Esophagus squamous epithelium (tissue), 5 donors: ENCODE results near the gene RCAN3. TPM values are rescaled to one million over a fixed set of nuclear protein-coding genes. Genes with fewer than 3 reads are reported as not detected.

Experiments used
- DNase-seq: peaks from one replicate; lab custom pipeline; 2025; lab: John Stamatoyannopoulos, UW
- H3K27ac ChIP-seq, 4 donors: fragments of 200-600 bp; sonication (generic); one replicate each; pipeline ENCODE4 v1.5.1; 2016 to 2019; ENCODE audit warnings: mild to moderate bottlenecking in 1 of 4
- H3K27me3 ChIP-seq, 4 donors: fragments of 200-600 bp; sonication (generic); 1 replicate in 3 of 4; 2 replicates in 1 of 4; pipeline versions ENCODE4 v1.5.1 to v1.6.0; 2017 to 2021; ENCODE audit warnings: antibody characterized with exemption in 1 of 4
- H3K36me3 ChIP-seq, 3 donors: fragments of 200-600 bp; sonication (generic); one replicate each; pipeline ENCODE4 v1.5.1; 2016 to 2019
- H3K4me1 ChIP-seq, 3 donors: fragments of 200-600 bp; sonication (generic); one replicate each; pipeline ENCODE4 v1.5.1; 2017 to 2019
- H3K4me3 ChIP-seq, 4 donors: fragments of 200-600 bp; sonication (generic); 1 replicate in 3 of 4; 2 replicates in 1 of 4; pipeline ENCODE4 v1.5.1; 2016 to 2019; ENCODE audit warnings: mild to moderate bottlenecking in 2 of 4, moderate library complexity in 1 of 4
- H3K9me3 ChIP-seq, 3 donors: fragments of 200-600 bp; sonication (generic); one replicate each; pipeline ENCODE4 v1.5.1; 2016 to 2019
- CTCF ChIP-seq, 6 experiments: fragments of 450-650 bp in 4 of 6; fragments of 200-600 bp in 2 of 6; sonication (generic) in 2 of 6; IDR thresholded peaks; one replicate each; pipeline ENCODE4 v1.5.1; 2016 to 2019; ENCODE audit warnings: antibody characterized with exemption in 6 of 6, mild to moderate bottlenecking in 4 of 6, moderate library complexity in 4 of 6
- POLR2A ChIP-seq, 4 donors: fragments of 450-650 bp; IDR thresholded peaks; one replicate each; pipeline ENCODE4 v1.6.1; 2017; ENCODE audit warnings: antibody characterized with exemption in 4 of 4, mild to moderate bottlenecking in 4 of 4, moderate library complexity in 3 of 4
- WGBS, 2 donors: methylation state at CpG; one replicate each; pipeline ENCODE4 v1.1.5; 2018; 5-methylcytosine and 5-hydroxymethylcytosine counted together
- intact Hi-C: fragments of 100-400 bp; cut with DNase I; formaldehyde crosslinking; loops from one replicate; pipeline ENCODE4 v1.15.0; 2022
- total RNA-seq, 4 donors: library from RNA; depleted of rRNA; stranded (reverse); fragments of >200 nt; gene quantifications; one replicate each; pipeline ENCODE4 v1.1.0, GENCODE V29; 2016
- donor health status: DM: yes; HTN: yes; CAD: no.

RCAN3 gene
- total RNA-seq, 4 donors from 2014 or later = 14.4 to 24.1 (median 18.6) TPM

GRCh38 chr1:24558455-24558854 is 55.8 kb downstream of the RCAN3 start:
- WGBS, 2 donors = 91% methylated on average over 4 to 6 of the region's 7 CpGs
- peaks cover 7 to 28% (median 8%) of the 10 kb centered on the region in 3 donors for H3K4me1 ChIP-seq
- DNase-seq = no peak

GRCh38 chr1:24558902-24559791 is 56.5 kb downstream of the RCAN3 start:
- no peak overlapping the region for H3K4me3 ChIP-seq
- TF ChIP-seq CTCF (IDR thresholded peaks at IDR 0.05) (no peak), POLR2A (IDR thresholded peaks at IDR 0.05) (no peak)
- DNase-seq = no peak
- no peaks in the 10 kb centered on the region for H3K9me3 ChIP-seq
- H3K27ac ChIP-seq = no peak overlapping the region
- H3K27me3 ChIP-seq = peaks cover 0 to 73% (median 0%) of the 10 kb centered on the region in 4 donors
- H3K36me3 ChIP-seq = no peaks in the 10 kb centered on the region
- peaks cover 7 to 28% (median 8%) of the 10 kb centered on the region in 3 donors for H3K4me1 ChIP-seq
- 51 to 56% methylated on average over 8 to 9 of the region's 12 CpGs for WGBS, 2 donors
- intact Hi-C loops = no loop called here

More at GRCh38 chr1:24558455-24558854, 55.8 kb downstream of the RCAN3 start:
- H3K27me3 ChIP-seq = peaks cover 0 to 73% (median 0%) of the 10 kb centered on the region in 4 donors
- no peaks in the 10 kb centered on the region for H3K36me3 ChIP-seq
- H3K27ac ChIP-seq = no peak overlapping the region
- intact Hi-C loops = no loop called here
- TF ChIP-seq CTCF (IDR thresholded peaks at IDR 0.05) (no peak), POLR2A (IDR thresholded peaks at IDR 0.05) (no peak)
- H3K9me3 ChIP-seq = no peaks in the 10 kb centered on the region
- H3K4me3 ChIP-seq = no peak overlapping the region

GRCh38 chr1:24560361-24560760 is 57.7 kb downstream of the RCAN3 start:
- no peak for DNase-seq
- WGBS, 2 donors = 65 to 75% methylated on average over 5 to 6 of the region's 6 CpGs
- Histone ChIP-seq H3K36me3 (no peaks in the 10 kb centered on the region), H3K4me1 (peaks cover 7 to 27% (median 8%) of the 10 kb centered on the region in 3 donors), H3K27me3 (peaks cover 0 to 61% (median 0%) of the 10 kb centered on the region in 4 donors), H3K9me3 (no peaks in the 10 kb centered on the region), H3K4me3 (no peak overlapping the region), H3K27ac (no peak overlapping the region)
- TF ChIP-seq POLR2A (IDR thresholded peaks at IDR 0.05) = no peak
- no peak for TF ChIP-seq CTCF (IDR thresholded peaks at IDR 0.05)
- intact Hi-C loops = no loop called here

- H3K9me3 ChIP-seq = no peaks in the 10 kb centered on the region
- intact Hi-C loops = no loop called here
- no peaks in the 10 kb centered on the region for H3K36me3 ChIP-seq
- peaks cover 0 to 20% (median 0%) of the 10 kb centered on the region in 3 donors for H3K4me1 ChIP-seq
- no peak overlapping the region for H3K4me3 ChIP-seq
- peaks cover 0 to 38% (median 0%) of the 10 kb centered on the region in 4 donors for H3K27me3 ChIP-seq
- H3K27ac ChIP-seq = no peak overlapping the region
- DNase-seq = no peak
- TF ChIP-seq POLR2A (IDR thresholded peaks at IDR 0.05) (no peak), CTCF (IDR thresholded peaks at IDR 0.05) (no peak)
Measured at GRCh38 chr1:24562625-24563024, 60.0 kb downstream of the RCAN3 start.

- peaks cover 0 to 21% (median 0%) of the 10 kb centered on the region in 3 donors for H3K4me1 ChIP-seq
- H3K4me3 ChIP-seq = no peak overlapping the region
- H3K36me3 ChIP-seq = no peaks in the 10 kb centered on the region
- H3K9me3 ChIP-seq = no peaks in the 10 kb centered on the region
- intact Hi-C loops = no loop called here
- H3K27me3 ChIP-seq = peaks cover 0 to 21% (median 0%) of the 10 kb centered on the region in 4 donors
- 52 to 69% methylated on average over 2 of the region's 2 CpGs for WGBS, 2 donors
- DNase-seq = no peak
- TF ChIP-seq POLR2A (IDR thresholded peaks at IDR 0.05) (no peak), CTCF (IDR thresholded peaks at IDR 0.05) (no peak)
- no peak overlapping the region for H3K27ac ChIP-seq
Measured at GRCh38 chr1:24564695-24565094, 62.1 kb downstream of the RCAN3 start.
